Ishikawa (cell line): ENCODE measurements around the gene SOX5.

Source experiments
- CEBPB ChIP-seq: IDR thresholded peaks from 2 replicates; pipeline ENCODE4 v1.6.1; 2012
- CREB1 ChIP-seq: IDR thresholded peaks from 2 replicates; pipeline ENCODE4 v1.6.1; 2012; ENCODE audit warnings: low read depth
- EGR1 ChIP-seq: IDR thresholded peaks from 2 replicates; pipeline ENCODE4 v1.6.1; 2012
- EP300 ChIP-seq: IDR thresholded peaks from 2 replicates; pipeline ENCODE4 v1.6.1; 2012; ENCODE audit warnings: borderline replicate concordance
- FOXM1 ChIP-seq: IDR thresholded peaks from 2 replicates; pipeline ENCODE4 v1.6.1; 2012; ENCODE audit warnings: low read depth, borderline replicate concordance
- MAX ChIP-seq: IDR thresholded peaks from 2 replicates; pipeline ENCODE4 v1.6.1; 2012
- NFIC ChIP-seq: IDR thresholded peaks from 2 replicates; pipeline ENCODE4 v1.6.1; 2012
- RAD21 ChIP-seq: IDR thresholded peaks from 2 replicates; pipeline ENCODE4 v1.6.1; 2012; ENCODE audit warnings: low read depth
- REST ChIP-seq: IDR thresholded peaks from 2 replicates; pipeline ENCODE4 v1.6.1; 2012; ENCODE audit warnings: low read depth, mild to moderate bottlenecking
- TAF1 ChIP-seq: IDR thresholded peaks from 2 replicates; pipeline ENCODE4 v1.6.1; 2012; ENCODE audit warnings: low read depth, mild to moderate bottlenecking
- TCF12 ChIP-seq: IDR thresholded peaks from 2 replicates; pipeline ENCODE4 v1.6.1; 2012; ENCODE audit warnings: low read depth
- TEAD4 ChIP-seq: IDR thresholded peaks from 2 replicates; pipeline ENCODE4 v1.6.1; 2012
- USF1 ChIP-seq: IDR thresholded peaks from 2 replicates; pipeline ENCODE4 v1.6.1; 2012
- YY1 ChIP-seq: IDR thresholded peaks from 2 replicates; pipeline ENCODE4 v1.6.1; 2012; ENCODE audit warnings: low read depth
- ZBTB7A ChIP-seq: IDR thresholded peaks from 2 replicates; pipeline ENCODE4 v1.6.1; 2012; ENCODE audit warnings: low read depth

The SOX5 gene

GRCh38 chr12:23600919-23601318 is 348.6 kb downstream of the SOX5 start:
- TF ChIP-seq YY1 (no peak), USF1 (no peak), TEAD4 (no peak), MAX (no peak)

GRCh38 chr12:23596568-23596967 is 352.9 kb downstream of the SOX5 start:
- no peak for TF ChIP-seq MAX
- no peak for TF ChIP-seq NFIC
- no peak for TF ChIP-seq USF1
- TF ChIP-seq REST: no peak
- no peak for TF ChIP-seq RAD21
- TF ChIP-seq FOXM1: no peak
- no peak for TF ChIP-seq TAF1
- TF ChIP-seq TCF12: no peak
- TF ChIP-seq CEBPB: no peak
- no peak for TF ChIP-seq EGR1

- no peak for TF ChIP-seq YY1
- no peak for TF ChIP-seq ZBTB7A
Observed at GRCh38 chr12:23587833-23588559, 361.5 kb downstream of the SOX5 start.

- TF ChIP-seq TCF12: no peak
- 0 out of 2 replicates have a peak, but pooled peaks have one; percentile 7 for TF ChIP-seq EGR1
- TF ChIP-seq TAF1: no peak
- no peak for TF ChIP-seq CREB1
Observed at GRCh38 chr12:23585782-23586163, 363.7 kb downstream of the SOX5 start.

GRCh38 chr12:23585156-23585781 is 364.2 kb downstream of the SOX5 start:
- TF ChIP-seq REST: no peak
- no peak for TF ChIP-seq RAD21
- TF ChIP-seq TEAD4: no peak
- no peak for TF ChIP-seq NFIC
- TF ChIP-seq EP300: no peak
- no peak for TF ChIP-seq CEBPB
- TF ChIP-seq TAF1: no peak

- no peak for TF ChIP-seq CREB1
- no peak for TF ChIP-seq TCF12
- no peak for TF ChIP-seq RAD21
- TF ChIP-seq REST: no peak
- TF ChIP-seq FOXM1: no peak
- no peak for TF ChIP-seq MAX
- TF ChIP-seq USF1: no peak
- TF ChIP-seq ZBTB7A: no peak
- TF ChIP-seq EP300: no peak
- no peak for TF ChIP-seq NFIC
- TF ChIP-seq TAF1: no peak
- TF ChIP-seq TEAD4: no peak
- TF ChIP-seq CEBPB: no peak
- no peak for TF ChIP-seq EGR1
- TF ChIP-seq YY1: no peak
Observed at GRCh38 chr12:23581913-23582312, 367.6 kb downstream of the SOX5 start.
